ENCODE results near the gene TNS1. TPM values are rescaled to one million over a fixed set of nuclear protein-coding genes. Genes with fewer than 3 reads are reported as not detected.

TNS1 gene
- total and polyA plus RNA-seq, 7 experiments from 2014 or later = 0.50 to 5.0 (median 0.81) TPM; not detected in 2

GRCh38 chr2:217833439-217833838 is 169.4 kb downstream of the TNS1 start:
- Histone ChIP-seq H3K4me1 (ENCODE audit: control insufficient read depth in 2 of 2, insufficient read depth in 2 of 2, low read length in 2 of 2) (no peaks in the 10 kb centered on the region), H3K27me3 (ENCODE audit: control insufficient read depth in 2 of 2, insufficient read depth in 2 of 2, low read length in 2 of 2) (no peaks in the 10 kb centered on the region), H3K36me3 (ENCODE audit: control insufficient read depth in 2 of 3, insufficient read depth in 3 of 3, low read length in 3 of 3) (no peaks in the 10 kb centered on the region), H3K9me3 (ENCODE audit: control insufficient read depth in 2 of 3, low read length in 3 of 3) (no peaks in the 10 kb centered on the region), H3K27ac (ENCODE audit: low read depth, low read length) (no peak overlapping the region), H3K4me3 (ENCODE audit: low read length) (no peak overlapping the region)
- Mint-ChIP-seq H3K9me3 (no peaks in the 10 kb centered on the region), H3K27ac (no peak overlapping the region), H3K36me3 (no peaks in the 10 kb centered on the region), H3K4me3 (no peak overlapping the region), H3K27me3 (peaks cover 0 to 11% (median 4%) of the 10 kb centered on the region in 5 donors), H3K4me1 (no peaks in the 10 kb centered on the region)
- intact Hi-C loops (cut with micrococcal nuclease) = no loop called here
- no peak for ATAC-seq
- ChIA-PET CTCF (no interaction called here), POLR2A (no interaction called here)
- DNase-seq = no peak

GRCh38 chr2:217832987-217833386 is 169.8 kb downstream of the TNS1 start:
- intact Hi-C loops (cut with micrococcal nuclease) = no loop called here
- CTCF ChIA-PET = no interaction called here
- H3K9me3 ChIP-seq (ENCODE audit: control insufficient read depth in 2 of 3, low read length in 3 of 3) = no peaks in the 10 kb centered on the region
- Mint-ChIP-seq H3K4me1 (no peaks in the 10 kb centered on the region), H3K27me3 (peaks cover 0 to 11% (median 4%) of the 10 kb centered on the region in 5 donors), H3K27ac (no peak overlapping the region), H3K9me3 (no peaks in the 10 kb centered on the region), H3K36me3 (no peaks in the 10 kb centered on the region), H3K4me3 (no peak overlapping the region)
- H3K27me3 ChIP-seq (ENCODE audit: control insufficient read depth in 2 of 2, insufficient read depth in 2 of 2, low read length in 2 of 2) = no peaks in the 10 kb centered on the region
- no peaks in the 10 kb centered on the region for H3K36me3 ChIP-seq (ENCODE audit: control insufficient read depth in 2 of 3, insufficient read depth in 3 of 3, low read length in 3 of 3)
- POLR2A ChIA-PET = no interaction called here
- H3K27ac ChIP-seq (ENCODE audit: low read depth, low read length) = no peak overlapping the region
- no peak for DNase-seq
- no peak for ATAC-seq
- H3K4me1 ChIP-seq (ENCODE audit: control insufficient read depth in 2 of 2, insufficient read depth in 2 of 2, low read length in 2 of 2) = no peaks in the 10 kb centered on the region
- no peak overlapping the region for H3K4me3 ChIP-seq (ENCODE audit: low read length)

- no peak overlapping the region for H3K27ac ChIP-seq (ENCODE audit: low read depth, low read length)
- ATAC-seq (no peak), DNase-seq (no peak)
- Mint-ChIP-seq H3K4me3 (no peak overlapping the region), H3K9me3 (no peaks in the 10 kb centered on the region), H3K27ac (no peak overlapping the region), H3K27me3 (peaks cover 0 to 10% (median 4%) of the 10 kb centered on the region in 5 donors), H3K36me3 (no peaks in the 10 kb centered on the region), H3K4me1 (no peaks in the 10 kb centered on the region)
- intact Hi-C loops (cut with micrococcal nuclease) = no loop called here
- ChIA-PET POLR2A (no interaction called here), CTCF (no interaction called here)
- H3K4me3 ChIP-seq (ENCODE audit: low read length) = no peak overlapping the region
- H3K27me3 ChIP-seq (ENCODE audit: control insufficient read depth in 2 of 2, insufficient read depth in 2 of 2, low read length in 2 of 2) = no peaks in the 10 kb centered on the region
- no peaks in the 10 kb centered on the region for H3K36me3 ChIP-seq (ENCODE audit: control insufficient read depth in 2 of 3, insufficient read depth in 3 of 3, low read length in 3 of 3)
- H3K9me3 ChIP-seq (ENCODE audit: control insufficient read depth in 2 of 3, low read length in 3 of 3) = no peaks in the 10 kb centered on the region
- no peaks in the 10 kb centered on the region for H3K4me1 ChIP-seq (ENCODE audit: control insufficient read depth in 2 of 2, insufficient read depth in 2 of 2, low read length in 2 of 2)
These were observed 170.7 kb downstream of the TNS1 start for GRCh38 chr2:217832115-217832514.

GRCh38 chr2:217831306-217831705 is 171.5 kb downstream of the TNS1 start:
- Mint-ChIP-seq H3K4me1 (no peaks in the 10 kb centered on the region), H3K4me3 (no peak overlapping the region), H3K27ac (no peak overlapping the region), H3K9me3 (no peaks in the 10 kb centered on the region), H3K36me3 (no peaks in the 10 kb centered on the region), H3K27me3 (peaks cover 0 to 6% (median 4%) of the 10 kb centered on the region in 5 donors)
- Histone ChIP-seq H3K27ac (ENCODE audit: low read depth, low read length) (no peak overlapping the region), H3K36me3 (ENCODE audit: control insufficient read depth in 2 of 3, insufficient read depth in 3 of 3, low read length in 3 of 3) (no peaks in the 10 kb centered on the region), H3K27me3 (ENCODE audit: control insufficient read depth in 2 of 2, insufficient read depth in 2 of 2, low read length in 2 of 2) (no peaks in the 10 kb centered on the region), H3K9me3 (ENCODE audit: control insufficient read depth in 2 of 3, low read length in 3 of 3) (no peaks in the 10 kb centered on the region), H3K4me1 (ENCODE audit: control insufficient read depth in 2 of 2, insufficient read depth in 2 of 2, low read length in 2 of 2) (no peaks in the 10 kb centered on the region), H3K4me3 (ENCODE audit: low read length) (no peak overlapping the region)
- ChIA-PET POLR2A (no interaction called here), CTCF (no interaction called here)
- ATAC-seq = no peak
- no peak for DNase-seq
- intact Hi-C loops (cut with micrococcal nuclease) = no loop called here

DNA sequence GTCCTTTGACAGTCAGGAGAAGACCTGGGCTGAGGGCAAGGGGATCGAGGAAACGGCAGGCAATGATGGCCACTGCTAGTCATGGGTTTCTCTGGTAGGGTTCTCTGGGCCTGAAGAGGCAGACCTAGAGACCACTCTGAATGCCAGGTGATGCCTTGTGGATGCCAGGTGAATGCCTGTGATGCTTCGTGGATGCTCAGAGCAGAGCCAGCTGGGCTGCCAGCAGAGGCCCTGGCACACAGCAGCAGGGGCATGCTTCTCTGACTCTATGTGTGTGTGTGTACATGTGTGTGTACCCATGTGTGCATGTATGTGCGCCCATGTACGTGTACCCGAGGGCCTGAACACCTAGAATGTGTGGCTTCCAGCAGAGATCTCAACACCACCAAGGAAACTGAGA is 172.0 kb downstream of the TNS1 start:
- Mint-ChIP-seq H3K27me3 (peaks cover 0 to 10% (median 4%) of the 10 kb centered on the region in 5 donors), H3K27ac (no peak overlapping the region), H3K4me3 (no peak overlapping the region), H3K9me3 (no peaks in the 10 kb centered on the region), H3K36me3 (no peaks in the 10 kb centered on the region), H3K4me1 (no peaks in the 10 kb centered on the region)
- ATAC-seq (no peak), DNase-seq (no peak)
- H3K4me3 ChIP-seq (ENCODE audit: low read length) = no peak overlapping the region
- ChIA-PET CTCF (no interaction called here), POLR2A (no interaction called here)
- intact Hi-C loops (cut with micrococcal nuclease) = no loop called here
- no peaks in the 10 kb centered on the region for H3K9me3 ChIP-seq (ENCODE audit: control insufficient read depth in 2 of 3, low read length in 3 of 3)
- no peaks in the 10 kb centered on the region for H3K4me1 ChIP-seq (ENCODE audit: control insufficient read depth in 2 of 2, insufficient read depth in 2 of 2, low read length in 2 of 2)
- H3K27me3 ChIP-seq (ENCODE audit: control insufficient read depth in 2 of 2, insufficient read depth in 2 of 2, low read length in 2 of 2) = no peaks in the 10 kb centered on the region
- no peaks in the 10 kb centered on the region for H3K36me3 ChIP-seq (ENCODE audit: control insufficient read depth in 2 of 3, insufficient read depth in 3 of 3, low read length in 3 of 3)
- no peak overlapping the region for H3K27ac ChIP-seq (ENCODE audit: low read depth, low read length)

DNA sequence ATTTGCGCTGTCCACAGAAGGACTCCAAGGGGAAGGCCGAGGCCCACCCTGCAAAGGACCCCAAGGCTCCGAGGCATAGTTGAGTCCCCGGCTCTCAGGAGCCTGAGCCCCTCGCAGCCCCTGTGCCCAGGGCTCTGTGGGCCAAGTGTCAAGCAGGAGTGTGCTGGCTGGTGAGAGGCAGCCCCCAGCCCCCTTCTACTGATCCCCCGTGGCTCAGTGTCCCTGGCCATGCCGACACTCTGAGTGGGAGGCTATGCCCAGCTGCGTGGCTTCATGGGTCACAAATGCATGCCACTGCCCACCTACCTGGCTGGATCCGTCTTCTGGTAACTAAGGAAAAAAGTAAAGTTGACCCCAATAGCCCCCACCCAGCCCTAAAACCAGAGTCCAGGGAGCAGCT is 172.7 kb downstream of the TNS1 start:
- H3K9me3 Mint-ChIP-seq = no peaks in the 10 kb centered on the region
- DNase-seq (no peak), ATAC-seq (no peak)
- no peak overlapping the region for H3K4me3 Mint-ChIP-seq
- Histone ChIP-seq H3K9me3 (ENCODE audit: control insufficient read depth in 2 of 3, low read length in 3 of 3) (no peaks in the 10 kb centered on the region), H3K27me3 (ENCODE audit: control insufficient read depth in 2 of 2, insufficient read depth in 2 of 2, low read length in 2 of 2) (no peaks in the 10 kb centered on the region), H3K4me1 (ENCODE audit: control insufficient read depth in 2 of 2, insufficient read depth in 2 of 2, low read length in 2 of 2) (no peaks in the 10 kb centered on the region), H3K27ac (ENCODE audit: low read depth, low read length) (no peak overlapping the region), H3K36me3 (ENCODE audit: control insufficient read depth in 2 of 3, insufficient read depth in 3 of 3, low read length in 3 of 3) (no peaks in the 10 kb centered on the region), H3K4me3 (ENCODE audit: low read length) (no peak overlapping the region)
- ChIA-PET CTCF (no interaction called here), POLR2A (no interaction called here)
- H3K36me3 Mint-ChIP-seq = no peaks in the 10 kb centered on the region
- H3K4me1 Mint-ChIP-seq = no peaks in the 10 kb centered on the region
- intact Hi-C loops (cut with micrococcal nuclease) = no loop called here
- peaks cover 0 to 10% (median 4%) of the 10 kb centered on the region in 5 donors for H3K27me3 Mint-ChIP-seq
- no peak overlapping the region for H3K27ac Mint-ChIP-seq

DNA sequence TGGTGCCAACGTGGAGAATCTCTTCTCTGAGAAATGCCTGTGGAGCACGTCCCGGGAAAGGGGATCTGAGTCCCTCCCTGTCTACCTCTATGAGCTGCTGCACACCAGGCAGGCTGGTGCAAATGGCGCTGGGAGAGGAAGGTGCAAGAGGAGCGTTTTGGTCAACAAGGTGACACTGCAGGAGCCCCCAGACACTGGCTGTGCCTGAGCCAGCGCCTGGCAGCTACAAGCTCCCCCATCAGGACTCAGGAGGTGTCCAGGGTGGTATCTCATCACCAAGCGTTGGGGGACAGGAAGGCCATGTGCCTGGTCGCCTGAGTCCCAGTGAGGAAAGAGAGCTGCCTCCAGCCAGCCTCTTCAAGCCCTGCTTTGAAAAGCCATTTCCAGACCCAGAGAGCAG is 173.4 kb downstream of the TNS1 start:
- no peaks in the 10 kb centered on the region for H3K36me3 Mint-ChIP-seq
- no peak overlapping the region for H3K4me3 ChIP-seq (ENCODE audit: low read length)
- no peak overlapping the region for H3K4me3 Mint-ChIP-seq
- no peaks in the 10 kb centered on the region for H3K36me3 ChIP-seq (ENCODE audit: control insufficient read depth in 2 of 3, insufficient read depth in 3 of 3, low read length in 3 of 3)
- ATAC-seq (no peak), DNase-seq (no peak)
- H3K9me3 Mint-ChIP-seq = no peaks in the 10 kb centered on the region
- ChIA-PET CTCF (no interaction called here), POLR2A (no interaction called here)
- no peaks in the 10 kb centered on the region for H3K9me3 ChIP-seq (ENCODE audit: control insufficient read depth in 2 of 3, low read length in 3 of 3)
- no peak overlapping the region for H3K27ac Mint-ChIP-seq
- no peaks in the 10 kb centered on the region for H3K4me1 ChIP-seq (ENCODE audit: control insufficient read depth in 2 of 2, insufficient read depth in 2 of 2, low read length in 2 of 2)
- no peaks in the 10 kb centered on the region for H3K4me1 Mint-ChIP-seq
- H3K27me3 ChIP-seq (ENCODE audit: control insufficient read depth in 2 of 2, insufficient read depth in 2 of 2, low read length in 2 of 2) = no peaks in the 10 kb centered on the region
- H3K27ac ChIP-seq (ENCODE audit: low read depth, low read length) = no peak overlapping the region
- intact Hi-C loops (cut with micrococcal nuclease) = no loop called here
- peaks cover 0 to 10% (median 4%) of the 10 kb centered on the region in 5 donors for H3K27me3 Mint-ChIP-seq
